M059J (cell line): ENCODE results near the gene CRACR2A. TPM values are rescaled to one million over a fixed set of nuclear protein-coding genes. Genes with fewer than 3 reads are reported as not detected.
A peak's percentile ranks its signal among the peaks of the same experiment; 100 is the strongest.

ENCODE experiments used
- DNase-seq: peaks from one replicate; pipeline ENCODE4 v3.0.0-alpha.2; 2012; ENCODE audit warnings: low read depth
- total RNA-seq: library from RNA; depleted of rRNA; stranded (reverse); fragments of >200 nt; shearing (Covaris generic); gene quantifications from 2 replicates; pipeline ENCODE4 v1.2.3, GENCODE V29; 2014

The CRACR2A gene
- total RNA-seq, 1 experiment from 2014 or later, result not detected

GRCh38 chr12:3684449-3685051 is 68.4 kb downstream of the CRACR2A start:
- DNase-seq, result no peak

GRCh38 chr12:3683670-3684069 is 69.2 kb downstream of the CRACR2A start:
- peak; percentile 21 for DNase-seq

GRCh38 chr12:3681595-3682061 is 71.3 kb downstream of the CRACR2A start:
- DNase-seq, result no peak

- no peak for DNase-seq
Observed at GRCh38 chr12:3680919-3681594, 71.9 kb downstream of the CRACR2A start.

GRCh38 chr12:3679831-3680230 is 73.1 kb downstream of the CRACR2A start:
- no peak for DNase-seq

- DNase-seq, result no peak
Observed at GRCh38 chr12:3677609-3678008, 75.3 kb downstream of the CRACR2A start.

- DNase-seq, result no peak
Observed at GRCh38 chr12:3673981-3674708, 78.8 kb downstream of the CRACR2A start.

- DNase-seq, result no peak
Observed at GRCh38 chr12:3672113-3672509, 80.8 kb downstream of the CRACR2A start.

GRCh38 chr12:3671330-3672112 is 81.4 kb downstream of the CRACR2A start:
- DNase-seq, result no peak

- peak; percentile 11 for DNase-seq
Observed at GRCh38 chr12:3670083-3670620, 82.8 kb downstream of the CRACR2A start.

- no peak for DNase-seq
Observed at GRCh38 chr12:3669594-3669993, 83.3 kb downstream of the CRACR2A start.

GRCh38 chr12:3668479-3669165 is 84.3 kb downstream of the CRACR2A start:
- no peak for DNase-seq

- no peak for DNase-seq
Observed at GRCh38 chr12:3667485-3667884, 85.4 kb downstream of the CRACR2A start.

GRCh38 chr12:3666441-3666840 is 86.5 kb downstream of the CRACR2A start:
- DNase-seq, result no peak

- no peak for DNase-seq
Observed at GRCh38 chr12:3662521-3662921, 90.4 kb downstream of the CRACR2A start.

GRCh38 chr12:3661028-3661427 is 91.9 kb downstream of the CRACR2A start:
- no peak for DNase-seq

- peak; percentile 5 for DNase-seq
Observed at GRCh38 chr12:3658327-3659163, 94.4 kb downstream of the CRACR2A start.

- DNase-seq, result no peak
Observed at GRCh38 chr12:3656946-3657622, 95.8 kb downstream of the CRACR2A start.

- no peak for DNase-seq
Observed at GRCh38 chr12:3655328-3655900, 97.5 kb downstream of the CRACR2A start.
